PFSK-1 (cell line): Measurements from ENCODE around the gene AHI1.

Source experiments
- FOXP2 ChIP-seq: optimal IDR thresholded peaks from 2 replicates; pipeline ENCODE3; 2011; ENCODE audit warnings: borderline replicate concordance, control low read depth, inconsistent platforms; ENCODE audit not compliant: insufficient read depth; ENCODE audit errors: extremely low read length, extremely low read depth
- POLR2AphosphoS5 ChIP-seq: IDR thresholded peaks from 2 replicates; pipeline ENCODE4 v1.6.1; 2012; ENCODE audit warnings: low read depth, mild to moderate bottlenecking, control low read depth, low read length, moderate library complexity
- REST ChIP-seq, 2 experiments: IDR thresholded peaks; 2 replicates each; pipeline versions ENCODE4 v1.6.1 to v1.8.0; 2011 to 2012; ENCODE audit warnings: low read depth in 2 of 2, low read length in 2 of 2, control low read depth in 1 of 2, inconsistent platforms in 1 of 2, mild to moderate bottlenecking in 1 of 2, moderate library complexity in 1 of 2; ENCODE audit not compliant: insufficient read depth in 1 of 2
- SIN3A ChIP-seq: IDR thresholded peaks from 2 replicates; pipeline ENCODE4 v1.6.1; 2012; ENCODE audit warnings: mild to moderate bottlenecking, low read length, moderate library complexity, borderline replicate concordance; ENCODE audit not compliant: insufficient read depth
- TAF1 ChIP-seq: IDR thresholded peaks from 2 replicates; pipeline ENCODE4 v1.6.1; 2012; ENCODE audit warnings: low read length, control low read depth, borderline replicate concordance; ENCODE audit not compliant: insufficient read depth

The AHI1 gene

GRCh38 chr6:135499441-135500340 lies 2.2 kb upstream of the AHI1 start:
- TF ChIP-seq TAF1 (no peak), FOXP2 (no peak), REST (IDR thresholded peaks at IDR 0.05; ENCODE audit: insufficient read depth in 1 of 2, low read depth in 2 of 2, low read length in 2 of 2) (no peak), SIN3A (no peak), POLR2AphosphoS5 (no peak)

DNA sequence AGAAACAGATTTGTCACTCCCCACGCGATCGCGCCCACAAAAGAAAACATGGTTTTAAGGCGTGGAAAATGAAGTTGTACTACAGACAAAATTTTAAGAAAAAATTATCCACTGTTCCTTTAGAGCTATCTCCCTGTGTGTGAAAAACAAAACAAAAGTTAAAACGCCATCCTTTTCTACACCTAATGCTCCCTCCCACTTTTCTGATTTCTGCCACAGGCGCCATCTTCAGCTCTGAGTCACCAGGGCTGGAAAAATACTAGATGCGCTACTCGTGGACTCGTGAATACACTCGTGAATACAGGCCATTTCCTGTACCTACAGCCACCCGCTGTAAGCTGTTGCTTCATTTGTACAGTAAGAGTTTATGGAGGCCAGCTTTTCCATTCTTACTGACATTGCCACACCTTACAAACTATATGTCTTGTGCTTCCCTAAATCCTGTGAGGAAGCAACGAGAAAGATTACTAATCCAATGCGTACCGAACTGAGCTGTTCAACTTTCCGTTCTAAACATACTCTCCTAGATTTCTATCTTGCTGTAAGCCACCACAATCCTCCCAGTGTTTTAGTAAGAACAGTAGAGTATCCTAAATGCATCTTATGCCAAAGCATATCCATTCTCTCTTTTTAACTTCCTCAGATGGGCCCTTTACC lies 773 bp upstream of the AHI1 start:
- no peak for TF ChIP-seq POLR2AphosphoS5
- TF ChIP-seq TAF1 = peak; percentile 71; the same call in 1 of the 2 replicates

DNA sequence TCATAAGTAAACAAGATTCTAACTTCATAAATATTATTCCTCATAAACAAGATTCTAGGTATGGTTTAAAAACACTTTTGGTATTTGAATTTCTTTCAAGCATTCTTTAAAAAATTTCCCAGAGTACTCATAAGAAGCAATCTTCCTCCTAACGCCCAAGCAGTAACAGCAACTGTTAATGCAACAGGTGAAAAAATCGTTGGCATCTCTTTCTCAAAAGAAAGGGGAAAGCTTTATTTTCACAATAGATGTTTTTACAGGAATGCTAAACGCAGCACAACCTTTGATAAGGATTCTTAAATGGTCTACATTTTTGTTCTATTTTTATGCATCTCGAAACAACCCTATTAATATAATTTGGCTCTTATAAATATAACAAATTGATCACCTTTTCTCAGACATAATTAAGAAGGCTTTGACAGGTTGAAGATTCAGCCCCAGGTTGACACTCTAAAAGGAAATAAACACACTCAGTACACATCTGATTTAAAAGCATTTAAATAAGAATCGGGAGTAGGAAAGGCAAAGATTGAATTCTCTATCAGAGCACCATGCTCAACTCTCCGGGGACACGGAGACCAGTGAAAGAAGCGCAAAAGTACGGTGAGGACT lies 634 bp downstream of the AHI1 start:
- TF ChIP-seq REST (IDR thresholded peaks at IDR 0.05; ENCODE audit: insufficient read depth in 1 of 2, low read depth in 2 of 2, low read length in 2 of 2) = no peak
- no peak for TF ChIP-seq FOXP2
- no peak for TF ChIP-seq POLR2AphosphoS5
- TF ChIP-seq TAF1 = no peak
- no peak for TF ChIP-seq SIN3A

DNA sequence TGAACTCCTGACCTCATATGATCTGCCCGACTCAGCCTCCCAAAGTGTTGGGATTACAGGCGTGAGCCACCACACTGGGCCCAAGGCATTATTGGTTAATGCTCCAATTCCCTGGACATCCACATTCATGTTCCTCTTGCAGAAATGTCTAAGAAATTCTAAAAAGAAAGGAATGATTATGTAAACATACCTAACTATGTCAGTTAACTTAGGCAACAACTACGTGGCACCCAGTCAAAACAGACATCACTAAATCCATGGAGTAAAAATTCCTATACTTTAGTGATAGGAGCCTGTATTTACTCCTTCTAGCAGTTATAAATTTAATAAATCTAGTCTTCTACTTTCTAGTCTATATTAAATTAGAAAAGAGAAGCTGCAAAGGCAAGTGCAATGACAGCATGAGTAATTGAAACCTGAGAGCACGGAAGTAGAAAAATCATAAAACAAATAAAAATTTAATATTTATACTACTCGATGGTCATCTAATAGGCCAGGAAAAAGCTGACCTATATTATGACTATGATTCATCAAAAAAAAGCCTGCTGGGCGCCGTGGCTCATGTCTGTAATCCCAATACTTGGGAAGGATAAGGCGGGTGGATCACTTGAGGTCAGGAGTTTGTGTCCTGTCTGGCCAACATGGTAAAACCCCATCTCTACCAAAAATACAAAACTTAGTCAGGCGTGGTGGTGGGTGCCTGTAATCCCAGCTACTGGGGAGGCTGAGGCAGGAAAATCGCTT lies 4.2 kb downstream of the AHI1 start:
- no peak for TF ChIP-seq SIN3A
- TF ChIP-seq FOXP2 = no peak
- no peak for TF ChIP-seq REST (IDR thresholded peaks at IDR 0.05; ENCODE audit: insufficient read depth in 1 of 2, low read depth in 2 of 2, low read length in 2 of 2)
- TF ChIP-seq POLR2AphosphoS5 = no peak
- no peak for TF ChIP-seq TAF1

- no peak for TF ChIP-seq SIN3A
Measured at GRCh38 chr6:135490381-135490780, 7.2 kb downstream of the AHI1 start.
